Left hindlimb (tissue), 1 donor: ENCODE measurements around the gene REPS2.

Experiments
- DNase-seq: peaks from one replicate; pipeline ENCODE4 v3.0.0-alpha.2; 2018

REPS2 gene

DNA sequence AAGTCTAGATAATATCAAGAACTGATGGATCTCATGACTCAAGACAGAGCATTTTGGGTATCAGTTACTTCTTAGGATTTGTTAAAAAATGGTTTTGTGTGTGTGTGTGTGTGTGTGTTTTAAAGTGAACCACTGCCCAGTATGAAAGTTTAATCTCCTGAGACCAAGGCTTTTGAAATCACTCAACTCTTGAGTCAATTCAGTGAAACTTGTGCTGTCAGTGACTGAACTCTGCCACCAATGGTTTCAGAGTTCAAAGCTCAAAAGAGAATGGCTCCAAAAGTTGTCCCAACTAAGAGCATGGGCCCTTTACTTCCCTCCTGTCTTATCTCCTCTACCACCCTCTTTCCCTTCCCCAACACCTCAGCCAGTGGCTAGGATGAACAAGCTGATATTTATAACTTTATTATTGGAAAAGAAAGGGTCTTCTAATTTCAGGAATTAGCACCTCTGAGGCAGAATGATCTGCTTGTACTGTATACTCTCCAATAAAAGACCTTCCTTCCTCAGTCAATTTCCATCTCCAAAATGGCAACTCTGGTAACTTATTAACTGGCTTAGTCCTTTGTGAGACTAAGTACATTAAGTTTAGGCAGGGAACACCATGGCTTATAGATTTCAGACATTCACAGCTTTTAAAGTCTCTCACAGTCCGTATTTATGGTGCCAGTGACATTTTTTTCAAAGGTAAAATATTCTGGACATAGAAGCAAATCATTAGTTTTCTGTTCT is 152.2 kb downstream of the REPS2 start:
- DNase-seq, result no peak

DNA sequence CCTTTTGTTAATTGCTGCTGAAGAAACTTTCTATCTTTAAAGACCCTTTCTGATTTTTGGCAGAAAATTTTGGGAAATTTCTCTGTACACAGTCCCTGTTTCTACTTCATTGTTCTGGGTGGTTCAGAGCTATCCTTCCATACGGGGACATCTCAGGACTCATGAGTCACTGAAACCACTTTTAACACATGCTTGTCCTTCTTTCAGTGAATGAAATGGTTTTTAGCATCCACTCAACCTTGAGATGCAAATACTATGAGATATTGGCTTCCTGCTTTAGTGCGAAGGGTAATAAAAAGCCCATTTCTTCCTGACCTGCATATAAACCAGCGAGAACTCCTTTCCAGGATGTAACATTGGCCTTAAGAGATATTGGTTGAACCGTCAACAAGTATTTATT is 158.0 kb downstream of the REPS2 start:
- no peak for DNase-seq

DNA sequence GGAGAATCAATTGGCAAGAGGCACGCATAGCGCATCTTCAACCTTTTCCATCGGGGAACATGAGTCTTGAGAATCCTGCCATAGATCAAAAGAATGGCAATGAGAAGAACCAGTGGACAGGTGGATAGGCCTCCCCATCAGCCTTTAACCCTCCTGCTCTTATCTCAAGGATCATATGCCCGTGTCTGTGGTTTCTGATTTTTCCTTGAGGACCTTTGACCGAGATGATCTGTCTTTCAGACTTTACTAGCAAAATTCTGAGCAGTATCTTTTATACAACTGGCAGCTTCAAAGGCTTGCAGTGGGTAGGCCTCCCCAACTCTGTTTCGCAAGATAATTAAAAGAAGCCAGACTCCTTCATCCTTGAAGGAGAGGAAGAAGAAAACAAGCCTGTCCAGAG is 174.4 kb downstream of the REPS2 start:
- no peak for DNase-seq

DNA sequence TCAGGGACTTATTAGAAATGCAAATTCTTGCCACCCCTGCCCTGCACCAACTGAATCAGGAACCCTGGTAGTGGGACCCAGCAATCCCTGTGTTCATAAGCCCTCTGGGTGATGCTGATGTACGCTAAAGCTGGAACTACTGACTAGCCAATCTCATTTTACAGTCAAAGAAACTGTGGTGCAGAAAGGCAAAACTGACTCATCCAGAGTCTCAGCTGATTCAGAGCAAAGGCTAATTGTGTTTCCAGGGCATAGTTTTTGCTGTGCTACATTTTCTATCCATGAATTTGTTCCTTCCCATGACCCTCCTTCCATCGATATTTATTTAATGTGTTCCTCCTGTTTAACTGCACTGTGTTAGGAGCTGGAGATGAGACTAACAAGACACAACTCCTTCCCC is 207.5 kb downstream of the REPS2 start:
- no peak for DNase-seq

DNA sequence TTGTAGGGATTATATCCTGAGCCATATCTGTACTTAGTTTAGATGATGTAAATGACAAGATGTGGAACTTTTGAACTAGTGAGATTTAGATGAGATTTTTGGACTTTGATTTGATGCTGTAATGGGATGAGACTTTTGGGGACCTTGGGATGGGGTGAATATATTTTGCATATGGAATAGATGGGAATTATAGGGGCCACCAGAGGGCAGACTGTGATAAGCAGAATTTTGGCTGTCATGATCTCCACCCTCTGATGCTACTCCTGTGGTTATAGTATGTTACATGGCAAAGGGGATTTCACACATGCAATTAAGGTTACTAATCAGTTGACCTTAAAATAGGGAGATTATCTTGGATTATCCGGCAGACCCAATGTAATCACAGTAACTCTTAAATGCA is 214.5 kb downstream of the REPS2 start:
- no peak for DNase-seq

DNA sequence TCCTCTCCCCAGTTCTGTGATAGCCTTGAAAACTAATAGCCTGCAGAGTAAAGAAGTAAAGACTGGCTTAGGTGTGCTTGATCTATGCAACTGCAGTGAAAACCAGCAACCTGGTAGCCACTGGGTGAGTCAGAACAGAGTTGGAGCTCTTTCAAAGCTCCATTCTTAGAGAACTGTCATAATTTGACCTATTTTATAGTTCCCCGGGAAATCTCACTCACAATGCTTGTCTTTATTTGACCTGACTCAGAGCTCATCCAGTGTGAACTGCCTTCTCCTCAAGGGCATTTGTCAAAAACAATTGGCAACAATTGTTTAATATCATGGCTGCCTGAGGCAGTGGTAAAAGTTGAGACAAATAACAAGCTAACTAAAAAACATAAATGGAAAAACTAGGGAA is 215.5 kb downstream of the REPS2 start:
- DNase-seq, result no peak

DNA sequence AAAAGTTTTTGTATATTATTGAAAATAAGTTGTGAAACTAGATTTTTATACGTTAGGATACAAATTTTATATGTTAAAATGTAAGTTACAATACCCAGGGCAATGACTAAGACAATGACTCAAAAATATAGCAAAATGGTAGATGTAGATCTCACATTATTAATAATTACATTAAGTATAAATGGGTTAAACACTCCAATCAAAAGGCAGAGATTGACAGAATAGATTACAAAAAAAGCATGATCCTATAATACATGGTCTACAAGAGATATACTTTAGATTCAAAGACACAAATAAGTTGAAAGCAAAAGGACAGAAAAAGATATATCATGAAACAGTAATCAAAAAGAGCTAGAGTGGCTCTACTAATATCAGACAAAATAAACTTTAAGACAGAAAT is 217.6 kb downstream of the REPS2 start:
- DNase-seq, result no peak

DNA sequence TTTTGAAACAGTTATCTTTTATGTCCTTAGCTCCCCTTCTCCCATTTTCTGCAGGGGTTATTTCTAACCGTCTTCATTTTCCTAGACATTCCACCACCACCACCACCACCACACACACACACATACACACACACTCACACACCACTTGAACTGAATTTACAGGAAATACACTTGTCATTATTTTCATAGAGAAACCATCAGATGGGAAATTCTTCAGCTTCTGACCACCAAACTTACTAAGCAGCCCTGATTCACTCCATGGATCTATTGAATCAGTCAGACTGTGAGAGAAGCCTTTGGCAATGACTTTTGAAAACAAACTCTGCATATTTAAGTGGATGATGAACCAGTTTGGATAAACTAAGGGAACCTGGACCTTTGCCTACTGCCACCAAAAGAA is 218.5 kb downstream of the REPS2 start:
- DNase-seq, result no peak

DNA sequence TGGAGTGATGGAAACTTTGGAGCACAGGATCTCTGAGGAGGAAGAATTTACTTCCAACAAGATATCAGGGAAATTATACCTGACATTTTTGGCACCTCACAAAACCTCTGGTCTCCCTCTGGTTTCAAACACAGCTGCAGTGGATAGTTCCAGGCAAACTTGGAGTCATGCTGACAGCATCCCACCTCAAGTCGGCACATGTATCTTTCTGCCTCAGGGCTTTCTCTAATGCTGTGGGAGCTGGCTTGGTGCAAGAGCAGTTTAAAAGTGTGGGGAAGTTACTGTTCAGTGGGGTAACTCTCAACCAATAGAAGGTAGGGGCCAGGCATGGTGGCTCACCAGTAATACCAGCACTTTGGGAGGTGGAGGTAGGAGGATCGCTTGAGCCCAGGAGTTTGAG is 221.5 kb downstream of the REPS2 start:
- DNase-seq, result no peak

DNA sequence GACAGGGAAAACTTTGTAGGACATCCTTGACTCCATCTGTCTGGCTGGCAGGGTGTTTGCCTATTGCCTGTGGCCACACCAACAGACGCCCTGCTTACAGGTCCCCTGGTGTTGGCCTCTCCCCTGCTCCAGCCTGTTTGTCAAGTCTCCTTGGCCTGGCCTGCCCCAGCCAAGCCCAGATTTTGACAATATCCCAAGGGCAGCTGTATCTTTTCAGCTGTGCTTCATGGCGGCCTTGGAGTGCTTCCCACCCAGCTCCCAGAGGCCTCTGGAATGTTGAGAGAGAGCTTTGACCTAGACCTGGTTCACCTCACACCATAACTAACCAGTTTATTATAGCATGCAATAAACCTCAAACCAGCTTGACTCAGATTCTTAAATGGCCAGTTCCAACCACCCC is 224.5 kb downstream of the REPS2 start:
- no peak for DNase-seq

DNA sequence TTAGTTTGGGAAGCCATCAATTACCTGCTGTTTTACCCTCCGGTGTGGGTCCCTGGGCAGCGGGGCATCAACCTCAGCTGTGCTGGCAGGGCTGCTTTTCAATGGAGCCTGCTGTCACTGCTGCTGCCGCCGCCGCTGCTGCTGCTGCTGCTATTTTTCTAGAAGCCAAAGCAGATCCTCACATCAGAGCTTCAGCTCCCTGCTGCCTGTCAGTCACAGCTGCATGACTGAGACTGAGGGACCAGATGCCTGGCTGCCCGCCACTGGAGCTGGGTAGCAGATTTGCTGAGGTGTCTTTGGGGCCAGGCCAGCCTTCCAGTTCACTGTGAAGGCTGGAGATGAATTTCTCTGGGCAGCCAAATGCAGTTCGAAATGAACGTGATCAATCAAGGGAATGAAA is 228.2 kb downstream of the REPS2 start:
- DNase-seq, result peak; percentile 48

DNA sequence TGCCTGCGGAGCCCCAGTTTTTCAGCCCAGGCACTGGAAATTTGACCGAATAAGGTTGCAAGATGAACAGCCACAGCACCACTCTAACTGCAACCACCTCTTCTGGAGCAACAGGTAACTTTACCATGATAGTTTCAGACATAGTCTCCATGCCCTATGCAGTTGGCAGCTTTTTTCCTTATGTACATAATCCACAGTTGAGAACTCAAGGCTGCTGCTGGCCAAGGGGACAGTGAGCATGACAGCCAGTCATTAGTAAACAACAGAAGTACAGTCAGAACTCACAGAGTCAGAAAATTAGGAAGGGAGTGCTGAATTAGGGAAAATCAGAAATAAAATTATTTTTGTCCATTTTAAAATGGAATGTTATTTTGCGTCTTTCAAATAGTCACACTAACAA is 235.9 kb downstream of the REPS2 start:
- no peak for DNase-seq

DNA sequence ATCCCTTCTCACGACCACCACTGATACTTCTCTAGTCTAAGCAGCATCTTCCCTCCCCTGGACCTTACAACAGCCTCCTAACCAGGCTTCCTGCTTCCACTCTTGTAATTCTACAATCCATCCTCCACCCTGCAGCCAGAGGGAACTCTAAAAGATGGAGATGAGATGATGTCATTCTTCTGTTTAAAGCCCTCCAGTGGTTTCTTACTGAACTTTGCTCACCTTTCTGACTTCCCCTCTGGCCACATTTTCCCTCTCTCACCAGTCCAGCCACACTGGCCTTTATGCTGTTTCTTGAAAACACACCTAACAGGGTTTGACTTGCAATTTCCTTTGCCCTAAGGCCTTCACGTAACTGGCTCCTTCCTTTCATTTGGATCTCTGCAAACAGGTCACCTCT is 237.1 kb downstream of the REPS2 start:
- no peak for DNase-seq

DNA sequence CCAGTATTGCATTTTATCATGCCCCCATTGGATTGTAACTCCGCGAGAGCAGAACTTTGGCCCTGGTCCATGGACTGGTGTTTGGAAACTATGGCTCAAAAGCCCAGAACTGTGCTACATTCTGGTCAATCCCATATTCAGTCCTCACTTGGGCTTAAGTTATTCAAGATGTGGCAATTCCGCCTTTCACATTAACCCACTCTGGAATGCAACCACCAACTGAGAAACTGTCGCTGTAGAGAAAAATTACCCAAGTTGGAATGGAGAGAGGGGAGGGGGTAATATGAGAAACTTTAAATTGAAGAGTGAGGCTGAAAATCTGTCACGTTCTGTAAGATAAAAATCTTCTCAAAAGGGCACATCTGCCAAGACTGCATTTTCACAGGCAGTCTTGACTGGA is 239.0 kb downstream of the REPS2 start:
- no peak for DNase-seq

DNA sequence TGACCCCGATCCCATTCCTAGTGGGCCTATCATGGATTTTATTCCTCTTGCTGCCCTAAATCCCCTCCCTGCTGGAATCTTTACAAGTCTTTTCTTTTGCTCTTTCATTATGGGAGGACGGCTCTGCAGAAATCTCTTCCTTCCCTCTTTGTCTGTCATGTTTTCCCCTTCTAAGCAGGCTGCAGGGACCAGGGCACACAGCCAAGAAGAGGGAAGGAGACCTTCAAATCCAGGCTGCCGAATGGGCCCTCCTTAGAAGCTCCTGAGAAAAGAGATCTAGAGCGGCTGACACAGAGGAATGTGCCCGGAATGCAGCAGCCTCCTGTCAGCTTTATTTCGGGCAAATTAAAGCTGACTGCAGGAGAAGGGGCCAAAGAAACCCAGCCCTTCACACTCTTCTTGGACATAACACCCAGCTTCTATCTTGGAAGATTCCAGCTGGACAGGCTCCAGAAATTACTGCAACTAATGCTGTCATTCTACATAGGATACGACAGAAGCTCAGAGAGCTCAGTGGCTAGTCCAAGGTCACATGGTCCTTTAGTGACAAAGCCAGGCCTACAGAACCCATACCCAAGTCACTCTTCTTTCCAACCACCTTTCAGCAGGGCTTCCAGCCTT is 240.8 kb downstream of the REPS2 start:
- peak; percentile 35 for DNase-seq

DNA sequence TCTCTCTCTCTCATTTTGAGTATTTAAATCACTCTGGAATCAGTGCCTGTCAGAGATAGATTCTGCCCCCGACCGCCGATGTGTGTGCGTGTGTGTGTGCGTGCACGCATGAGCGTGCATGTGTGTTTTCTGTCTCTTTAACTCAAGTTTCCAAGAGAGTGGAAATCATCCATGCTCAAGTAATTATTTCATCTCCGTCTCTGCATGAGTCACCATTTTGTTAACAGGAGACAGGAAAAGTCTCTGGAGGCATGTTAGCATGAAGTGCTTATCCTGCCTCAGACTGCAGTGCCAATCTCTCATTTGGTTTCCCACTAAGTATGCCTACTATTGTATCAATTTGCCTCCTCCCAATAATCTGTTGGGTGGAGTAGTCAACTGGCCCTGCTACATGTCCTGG is 245.6 kb downstream of the REPS2 start:
- DNase-seq, result no peak
